GM21381 (cell line): ENCODE measurements around the gene CHCHD1.
A peak's percentile ranks its signal among the peaks of the same experiment; 100 is the strongest.
"Not testable (repeated sequence)": the region's sequence is repeated elsewhere in the genome, so short reads cannot be mapped to it uniquely, and the experiment has no call there.

Source experiments
- ATAC-seq: cut with Tn5 transposase; IDR thresholded peaks from one replicate; pipeline ENCODE4 v1.9.1; 2021; ENCODE audit warnings: mild to moderate bottlenecking, moderate library complexity; ENCODE audit not compliant: unreplicated experiment

Gene CHCHD1

DNA sequence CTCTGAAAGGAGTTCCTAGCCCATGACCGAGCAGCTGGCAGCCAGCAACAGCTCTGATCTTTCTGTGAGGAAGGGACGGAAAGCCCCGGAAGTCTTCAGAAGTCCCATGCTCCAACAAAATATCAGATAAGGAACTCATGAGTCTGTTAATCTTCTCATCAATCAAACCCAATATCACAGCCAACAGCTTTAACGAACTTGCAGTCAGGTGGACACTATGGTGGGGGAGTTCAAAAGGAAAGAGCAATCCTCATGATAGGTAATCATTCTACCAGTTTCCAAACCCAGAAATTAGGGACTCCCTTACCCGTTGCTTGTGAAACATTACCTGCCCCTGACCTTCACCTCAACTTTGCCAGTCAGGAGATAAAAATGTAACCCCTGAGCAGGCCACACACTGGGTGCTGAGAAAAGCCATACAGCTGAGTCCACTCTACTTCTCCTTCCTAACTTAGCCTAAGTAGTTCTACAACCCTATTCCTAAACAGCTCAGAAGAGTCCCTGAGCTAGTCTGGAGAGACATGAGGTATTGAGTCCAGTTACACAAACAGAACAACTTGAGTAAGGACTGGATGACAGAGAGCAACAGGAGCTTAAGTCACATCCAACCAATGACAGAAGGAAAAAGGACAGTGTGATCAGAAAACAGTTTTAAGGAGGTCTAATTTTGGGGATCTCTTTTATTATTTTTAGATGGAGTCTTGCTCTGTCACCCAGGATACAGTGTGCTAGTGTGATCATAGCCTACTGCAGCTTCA lies 27.4 kb downstream of the CHCHD1 start:
- ATAC-seq: no peak

- no peak for ATAC-seq
Measured at GRCh38 chr10:73810358-73810734, 28.5 kb downstream of the CHCHD1 start.

DNA sequence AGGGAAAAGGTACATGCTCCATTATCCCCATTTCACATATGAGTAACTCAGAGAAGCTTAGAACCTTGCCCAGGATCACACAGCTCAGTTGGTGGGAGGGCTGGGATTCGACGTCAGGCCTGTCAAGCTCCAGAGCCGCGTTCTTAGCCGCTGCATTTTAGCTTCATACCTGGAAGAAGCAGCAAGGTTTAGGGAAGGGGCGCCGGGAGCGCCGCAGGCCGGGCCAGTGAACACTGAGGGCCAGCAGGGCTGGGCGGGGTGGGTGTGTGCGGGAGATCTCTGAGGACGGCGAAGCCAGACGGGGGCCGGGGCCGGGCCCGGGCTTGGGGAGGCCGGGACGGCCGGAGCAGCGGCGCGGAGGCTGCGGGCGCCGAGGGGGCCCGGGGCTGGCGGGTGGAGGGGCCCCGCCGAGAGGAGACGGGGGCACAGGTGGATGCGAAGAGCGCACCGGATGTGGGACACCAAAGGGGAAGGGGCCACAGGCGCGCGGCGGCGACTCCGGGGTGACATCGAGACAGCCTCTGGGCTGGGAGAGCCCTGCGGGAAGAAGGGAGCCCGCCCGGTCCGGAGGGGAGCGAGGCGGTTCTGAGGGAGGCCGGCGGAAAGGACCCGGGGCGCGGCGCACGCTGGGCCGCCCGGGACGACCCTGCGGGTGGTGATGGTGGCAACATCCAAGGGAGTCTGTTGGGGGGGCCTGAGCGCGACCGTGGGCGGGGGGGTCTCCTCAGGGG lies 29.1 kb downstream of the CHCHD1 start:
- peak; percentile 14 for ATAC-seq

DNA sequence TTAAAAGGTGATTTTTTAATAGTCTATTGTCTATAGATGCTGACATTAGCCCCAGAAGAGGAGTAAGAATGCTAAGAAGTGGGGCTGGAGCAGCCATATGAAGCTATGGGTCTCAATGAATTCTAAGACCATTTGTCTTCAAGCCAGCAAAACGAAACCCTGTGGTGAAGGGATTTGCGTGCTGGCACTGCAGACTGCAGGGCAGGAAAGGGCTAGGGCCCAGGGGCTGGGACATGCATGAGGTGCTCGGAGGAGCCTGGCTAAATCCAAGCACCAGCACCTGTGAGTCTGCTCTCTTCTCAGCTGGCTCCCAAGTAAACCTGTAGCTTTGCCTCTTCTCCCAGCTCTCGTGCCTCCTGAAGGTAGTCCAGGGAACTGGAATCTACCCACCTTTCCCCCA lies 30.8 kb downstream of the CHCHD1 start:
- ATAC-seq: no peak

- ATAC-seq: no peak
Measured at GRCh38 chr10:73813333-73813732, 31.5 kb downstream of the CHCHD1 start.

DNA sequence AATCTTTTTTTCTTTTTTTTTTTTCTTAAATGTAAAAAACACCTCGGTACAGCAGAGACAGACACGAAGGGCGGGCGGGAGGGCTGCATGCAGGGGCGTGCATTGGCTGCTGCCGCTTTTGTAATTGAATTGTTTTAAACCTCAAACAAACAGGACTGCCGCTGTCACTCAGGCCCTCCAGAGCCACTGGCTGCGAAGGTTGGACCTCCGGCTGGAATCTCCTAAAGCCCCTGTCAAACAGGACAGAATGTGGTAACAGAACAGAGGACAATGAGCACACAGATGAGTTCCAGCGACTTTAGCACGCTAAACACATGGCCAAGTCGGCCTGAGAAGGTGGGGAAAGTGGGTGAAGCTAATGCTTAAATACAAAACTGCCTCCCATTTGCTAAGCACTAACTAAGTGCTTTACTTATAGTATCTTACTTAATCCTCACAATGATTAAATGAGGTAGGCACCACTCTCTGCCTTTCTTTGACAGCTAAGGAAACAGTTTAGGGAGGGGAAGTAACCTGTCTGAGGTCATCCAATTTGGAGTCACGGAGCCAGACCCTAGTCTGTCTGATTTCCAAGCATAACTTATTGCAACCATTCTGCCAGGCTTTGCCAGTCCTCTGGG lies 32.5 kb downstream of the CHCHD1 start:
- no peak for ATAC-seq

DNA sequence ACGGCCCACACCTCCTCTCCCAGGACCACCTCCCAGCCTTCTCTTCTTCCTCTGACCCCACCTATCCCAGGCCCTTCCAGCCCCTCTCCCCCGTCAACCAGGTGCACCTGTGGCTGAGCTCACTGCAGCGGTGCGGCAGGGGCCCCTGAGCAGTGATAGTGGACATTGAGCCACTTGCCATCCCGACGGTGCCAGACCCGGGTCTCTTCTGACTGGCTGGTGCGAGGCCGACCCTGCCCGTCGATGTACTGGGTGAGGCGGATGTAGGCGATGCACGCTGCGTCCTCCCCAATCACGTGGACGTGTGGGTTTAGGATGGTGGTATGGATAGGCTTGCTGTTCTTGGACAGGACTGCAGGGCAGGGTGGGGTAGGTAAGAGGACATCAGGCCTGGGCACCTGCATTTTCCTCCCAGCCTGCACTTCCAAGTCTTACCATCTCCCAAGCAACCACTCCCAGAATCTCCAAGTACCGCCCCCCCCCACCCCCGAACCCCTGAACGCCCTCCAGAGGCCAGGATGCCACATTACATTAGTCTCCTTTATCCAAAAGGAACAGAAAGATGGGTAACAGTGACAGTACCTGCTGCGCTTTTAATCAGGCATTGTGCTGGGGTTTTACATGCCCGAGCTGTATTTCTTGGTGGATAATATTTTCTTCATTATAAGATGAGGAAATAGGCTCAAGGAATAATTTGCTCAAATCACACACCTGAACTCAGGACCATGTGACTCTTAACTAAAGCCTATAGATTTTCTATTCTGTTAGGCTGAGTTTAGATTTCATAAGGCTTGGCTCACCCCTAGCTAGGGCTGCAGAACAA lies 33.3 kb downstream of the CHCHD1 start:
- ATAC-seq: no peak

DNA sequence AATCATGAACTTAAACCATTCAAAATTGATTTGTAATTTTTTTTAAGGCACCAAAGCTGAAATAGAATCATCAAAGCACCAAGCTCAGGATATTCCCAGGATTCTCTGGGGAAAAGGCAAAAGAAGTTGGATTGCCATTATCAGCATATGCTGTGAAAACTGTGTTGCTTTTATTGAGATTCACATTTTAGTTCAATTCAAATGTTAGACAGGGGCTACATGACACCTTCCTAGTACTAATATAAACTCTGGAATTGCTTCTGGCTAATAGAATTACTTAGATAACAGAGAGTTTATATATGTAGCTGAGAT lies 33.8 kb downstream of the CHCHD1 start:
- ATAC-seq: no peak

DNA sequence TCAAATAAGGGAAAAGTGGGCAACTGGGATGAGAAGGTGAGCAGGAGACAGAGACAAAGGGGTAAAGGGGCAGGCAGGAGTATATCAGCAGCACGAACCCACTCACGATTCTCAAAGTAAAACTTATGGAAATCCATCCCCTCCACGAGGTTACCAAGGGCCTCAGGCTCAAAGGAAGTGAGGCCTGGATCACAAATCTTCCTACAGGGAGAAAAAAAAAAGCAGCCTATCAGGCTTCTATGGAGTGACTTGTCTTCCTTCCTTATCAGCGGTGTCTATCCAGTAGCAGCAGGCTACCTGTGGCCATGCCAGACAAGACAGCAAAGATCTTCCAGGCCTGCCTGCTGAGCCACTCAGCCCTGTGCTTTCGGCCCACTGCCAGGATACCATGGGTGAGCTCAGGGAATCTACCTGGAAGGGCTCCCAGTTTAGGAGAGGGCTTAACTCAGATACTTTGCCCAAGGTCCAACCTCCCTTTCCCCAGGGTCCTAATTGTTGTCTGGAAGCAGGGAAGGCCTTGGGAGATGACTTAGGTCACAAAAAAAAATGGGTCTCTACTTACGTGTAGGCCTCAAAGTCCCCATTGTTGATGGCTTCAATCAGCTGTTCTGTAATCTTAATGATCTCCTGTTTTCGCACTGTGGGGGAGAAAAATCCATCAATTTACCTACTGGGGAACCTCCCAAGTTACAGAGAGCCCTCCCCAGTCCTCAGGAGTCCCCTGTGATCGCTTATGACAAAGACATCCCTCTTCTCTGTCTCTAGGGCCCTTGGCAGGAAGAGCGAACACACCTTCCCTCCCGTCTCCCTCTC lies 35.3 kb downstream of the CHCHD1 start:
- ATAC-seq: no peak

DNA sequence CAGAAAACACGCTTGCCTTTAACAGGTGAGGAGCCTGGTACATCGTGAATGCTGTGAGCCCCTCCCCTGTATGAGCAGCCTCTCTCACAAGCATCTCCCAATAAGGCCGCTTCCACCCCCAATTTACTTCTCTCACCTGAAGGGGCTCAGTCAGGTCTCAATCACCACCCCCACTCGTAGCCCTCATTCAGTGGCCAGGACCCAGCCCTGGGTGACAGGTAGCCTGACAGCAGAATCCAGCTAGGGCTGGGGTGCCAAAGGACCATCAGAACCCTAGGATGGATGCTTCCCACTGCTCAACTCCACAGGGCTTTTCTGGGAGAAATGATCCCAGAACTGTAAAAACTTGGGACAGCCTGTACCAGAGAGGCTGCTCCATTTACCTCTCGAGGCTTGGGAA lies 36.0 kb downstream of the CHCHD1 start:
- ATAC-seq: no peak

- ATAC-seq: no peak
Measured at GRCh38 chr10:73818402-73818801, 36.6 kb downstream of the CHCHD1 start.

DNA sequence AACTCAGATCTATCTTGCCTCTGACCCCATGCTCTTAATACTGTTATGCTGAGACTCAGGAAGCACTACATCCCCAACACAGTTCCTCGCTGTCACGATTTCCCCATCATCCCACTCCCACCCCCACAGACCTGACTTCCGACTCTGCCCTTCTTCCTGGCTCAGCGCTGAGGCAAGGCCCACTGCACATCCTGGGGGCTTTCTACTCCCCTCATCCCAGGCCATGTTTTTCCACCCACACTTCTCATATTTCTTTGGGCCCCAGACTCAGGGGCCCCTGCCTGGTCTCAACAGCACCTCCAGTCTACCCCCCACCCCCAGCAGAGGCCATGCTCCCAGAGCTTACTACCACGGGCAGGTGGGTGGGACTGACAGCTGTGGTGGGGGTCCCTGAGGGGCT lies 37.2 kb downstream of the CHCHD1 start:
- no peak for ATAC-seq

DNA sequence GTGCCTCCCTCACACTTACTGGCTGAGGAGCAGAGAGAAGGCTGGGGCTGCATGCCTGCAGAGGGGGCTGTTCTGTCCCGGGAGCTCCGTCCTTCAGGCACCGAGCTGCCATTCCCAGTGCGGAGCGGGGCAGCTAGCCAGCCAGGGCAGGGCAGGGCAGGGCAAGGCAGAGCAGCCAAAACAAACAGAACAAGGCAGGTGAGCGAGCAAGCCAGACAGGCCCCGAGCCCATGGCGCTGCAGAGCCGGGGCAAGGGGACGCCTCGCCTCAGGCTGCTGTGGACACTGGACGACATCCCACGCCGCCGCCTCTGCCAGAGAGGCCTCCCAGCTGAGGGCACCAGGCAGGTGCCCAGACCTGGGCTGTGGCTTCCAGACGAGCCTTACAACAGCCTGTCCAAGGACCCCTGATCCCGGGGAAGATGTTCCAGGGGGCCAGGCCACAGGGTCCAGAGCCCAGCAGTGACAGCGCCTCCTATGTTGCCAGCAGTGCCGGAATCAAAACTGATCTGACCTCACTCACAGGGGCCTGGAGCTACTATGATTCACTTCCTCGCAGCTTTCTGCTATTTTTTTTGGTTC lies 37.8 kb downstream of the CHCHD1 start:
- ATAC-seq: no peak

DNA sequence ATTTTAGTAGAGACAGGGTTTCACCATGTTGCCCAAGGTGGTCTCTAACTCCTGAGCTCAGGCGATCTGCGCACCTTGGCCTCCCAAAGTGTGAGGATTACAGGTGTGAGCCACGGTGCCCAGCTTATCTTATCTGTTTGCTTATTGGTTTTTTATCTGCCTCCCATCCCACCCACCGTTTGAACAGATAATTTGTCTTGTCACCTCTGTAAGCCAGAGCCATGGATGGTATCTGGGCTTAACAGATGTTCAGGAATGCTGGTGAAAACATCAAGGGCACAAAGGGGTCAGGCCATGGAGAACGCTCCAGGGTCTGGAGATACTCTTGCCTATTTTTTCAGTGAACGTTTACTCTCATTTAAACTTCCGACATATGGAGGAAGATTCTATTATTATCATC lies 41.5 kb downstream of the CHCHD1 start:
- ATAC-seq: no peak

- no peak for ATAC-seq
Measured at GRCh38 chr10:73824146-73824725, 42.4 kb downstream of the CHCHD1 start.

DNA sequence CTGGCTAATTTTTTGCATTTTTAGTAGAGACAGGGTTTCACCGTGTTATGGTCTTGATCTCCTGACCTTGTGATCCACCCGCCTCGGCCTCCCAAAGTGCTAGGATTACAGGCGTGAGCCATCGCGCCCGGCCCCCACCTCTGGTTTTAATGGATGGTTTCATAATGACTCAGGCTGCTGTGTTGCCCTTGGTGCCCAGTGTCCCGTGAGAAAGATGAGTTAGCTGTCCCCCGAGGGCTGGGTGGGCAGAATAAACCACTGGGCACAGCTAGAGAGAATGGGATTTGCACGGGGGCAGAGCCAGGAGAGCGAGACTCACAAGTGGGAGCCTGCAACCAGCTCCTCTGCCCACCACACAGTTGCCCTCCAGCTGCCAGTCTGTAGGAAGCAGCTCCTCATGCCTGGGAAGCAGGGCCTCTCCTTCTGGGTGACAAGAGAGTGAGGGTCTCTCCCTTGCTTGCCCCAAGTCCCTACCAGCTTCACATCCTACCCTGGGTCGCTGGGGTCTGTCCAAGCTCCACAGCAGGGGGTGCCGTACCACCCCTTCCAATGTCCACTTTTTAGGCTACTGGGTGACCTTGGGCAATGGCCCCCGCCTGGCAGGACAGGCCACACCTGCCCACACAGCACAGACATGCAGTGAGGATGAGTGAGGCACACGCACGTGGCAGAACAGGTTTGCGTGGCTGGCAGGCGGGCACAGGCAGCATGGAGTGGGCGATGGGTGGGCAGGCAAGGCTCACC lies 45.7 kb downstream of the CHCHD1 start:
- ATAC-seq: no peak

- no peak for ATAC-seq
Measured at GRCh38 chr10:73828161-73828560, 46.3 kb downstream of the CHCHD1 start.

GRCh38 chr10:73829090-73829489 lies 47.2 kb downstream of the CHCHD1 start:
- ATAC-seq: not testable (repeated sequence)
